Stimulated activated naive CD8-positive, alpha-beta T cell treated with anti-CD3 and anti-CD28 coated beads, Interleukin-15, Interleukin-2, amounts not matched to agents 100 ng/mL and 50 ng/mL, for 24 hours (primary cell): ENCODE measurements around the gene DAGLB.

Source experiments
- H3K27ac Mint-ChIP-seq: one replicate; pipeline ENCODE4 v1.8.0; 2021; ENCODE audit warnings: mild to moderate bottlenecking, mixed read lengths
- H3K27me3 Mint-ChIP-seq: one replicate; pipeline ENCODE4 v1.8.0; 2021; ENCODE audit warnings: mixed read lengths
- H3K36me3 Mint-ChIP-seq: one replicate; pipeline ENCODE4 v1.8.0; 2021; ENCODE audit warnings: low read depth, mixed read lengths
- H3K4me1 Mint-ChIP-seq: one replicate; pipeline ENCODE4 v1.8.0; 2021; ENCODE audit warnings: low read depth, mixed read lengths
- H3K4me3 Mint-ChIP-seq: one replicate; pipeline ENCODE4 v1.8.0; 2021; ENCODE audit warnings: mild to moderate bottlenecking, mixed read lengths
- H3K9me3 Mint-ChIP-seq: one replicate; pipeline ENCODE4 v1.8.0; 2021; ENCODE audit warnings: mixed read lengths

The DAGLB gene

DNA sequence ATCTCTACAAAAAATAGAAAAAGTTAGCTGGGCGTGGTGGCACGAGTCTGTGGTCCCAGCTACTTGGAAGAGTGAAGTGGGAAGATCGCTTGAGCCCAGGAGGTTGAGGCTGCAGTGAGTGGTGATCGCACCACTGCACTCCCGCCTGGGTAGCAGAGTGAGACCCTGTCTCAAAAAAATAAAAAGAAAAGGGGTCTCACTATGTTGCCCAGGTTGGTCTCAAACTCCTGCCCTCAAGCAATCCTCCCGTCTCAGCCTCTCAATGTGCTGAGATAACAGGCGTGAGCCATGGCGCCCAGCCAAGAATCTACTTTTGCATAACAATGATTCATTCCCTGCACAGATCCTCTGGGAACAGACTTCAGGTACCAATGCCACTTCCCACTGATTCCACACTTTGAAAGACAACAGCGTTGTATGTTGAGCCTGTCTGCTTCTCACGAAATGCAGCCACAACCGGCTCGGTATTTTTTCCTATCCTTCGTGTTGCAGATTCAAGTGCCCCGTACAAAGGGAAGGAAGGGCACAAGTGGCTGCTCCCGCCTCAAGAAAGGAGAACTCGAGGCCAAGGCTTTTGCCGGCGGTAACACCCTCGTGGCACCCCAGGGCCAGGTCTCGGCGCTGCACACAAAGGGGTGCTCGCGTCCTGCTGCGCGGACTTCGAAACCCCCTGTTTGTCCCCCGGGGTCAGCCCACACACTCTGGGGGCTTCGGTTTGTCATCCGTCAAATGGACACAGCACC is 745 bp downstream of the DAGLB start:
- H3K36me3 Mint-ChIP-seq: peaks cover 32% of the 10 kb centered on the region
- H3K27me3 Mint-ChIP-seq: no peaks in the 10 kb centered on the region
- no peaks in the 10 kb centered on the region for H3K9me3 Mint-ChIP-seq
- H3K4me3 Mint-ChIP-seq: peak overlapping the region; percentile 90
- peak overlapping the region; percentile 88 for H3K27ac Mint-ChIP-seq
- peaks cover 43% of the 10 kb centered on the region for H3K4me1 Mint-ChIP-seq

DNA sequence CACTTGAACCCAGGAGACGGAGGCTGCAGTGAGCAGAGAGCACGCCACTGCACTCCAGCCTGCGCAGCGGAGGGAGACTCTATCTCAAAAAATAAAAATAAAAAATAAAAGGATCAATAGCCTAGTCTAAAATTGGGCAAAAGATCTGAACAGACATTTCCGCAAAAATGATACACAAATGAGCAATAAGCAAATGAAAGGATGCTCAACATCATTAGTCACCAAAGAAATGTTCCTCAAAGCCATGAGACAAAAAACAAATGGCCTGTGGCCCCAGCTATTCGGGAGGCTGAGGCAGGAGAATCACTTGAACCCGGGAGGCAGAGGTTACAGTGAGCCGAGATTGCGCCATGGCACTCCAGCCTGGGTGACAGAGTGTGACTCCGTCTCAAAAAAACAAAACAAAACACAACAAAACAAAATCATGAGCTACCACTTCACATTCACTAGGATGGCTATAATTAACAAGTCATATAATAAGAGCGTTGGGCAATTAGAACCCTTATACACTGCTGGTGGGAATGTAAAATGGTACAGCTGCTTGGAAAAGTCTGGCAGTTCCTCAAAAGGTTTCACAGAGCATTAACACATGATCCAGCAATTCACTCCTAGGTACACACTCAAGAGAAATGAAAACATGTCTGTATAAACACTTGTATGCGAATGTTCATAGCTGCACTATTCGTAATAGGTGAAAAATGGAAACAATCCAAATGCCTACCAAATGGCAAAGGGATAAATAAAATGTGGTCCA is 3.1 kb downstream of the DAGLB start:
- Mint-ChIP-seq H3K27ac (no peak overlapping the region), H3K27me3 (no peaks in the 10 kb centered on the region)

DNA sequence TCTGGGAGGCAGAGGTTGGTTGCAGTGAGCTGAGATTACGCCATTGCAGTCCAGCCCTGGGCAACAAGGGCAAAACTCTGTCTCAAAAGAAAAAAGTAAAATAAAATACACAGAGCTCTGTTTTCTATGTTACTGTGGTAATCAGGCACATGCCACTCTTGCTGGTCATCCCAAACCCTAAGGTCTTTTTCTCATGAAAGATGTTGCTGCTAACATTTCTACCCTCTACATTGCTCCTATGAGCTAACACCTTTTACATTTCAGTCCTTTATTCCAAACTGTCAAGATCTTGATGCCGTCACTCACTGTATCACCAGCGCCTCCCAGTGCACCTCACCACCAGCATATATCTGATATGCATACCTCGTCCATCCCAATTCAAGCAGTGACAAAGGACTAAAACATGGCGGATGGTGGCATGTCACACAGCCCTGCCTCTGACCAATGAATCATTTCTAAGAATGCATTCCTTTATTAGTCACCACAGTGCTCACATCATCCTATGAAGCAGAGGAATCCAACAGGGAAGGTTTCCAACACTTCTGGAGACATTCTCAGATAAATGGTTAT is 4.3 kb downstream of the DAGLB start:
- H3K4me1 Mint-ChIP-seq: peaks cover 58% of the 10 kb centered on the region
- no peaks in the 10 kb centered on the region for H3K9me3 Mint-ChIP-seq
- H3K4me3 Mint-ChIP-seq: no peak overlapping the region
- no peaks in the 10 kb centered on the region for H3K27me3 Mint-ChIP-seq
- H3K36me3 Mint-ChIP-seq: peaks cover 50% of the 10 kb centered on the region
- no peak overlapping the region for H3K27ac Mint-ChIP-seq

More for the DNA sequence above, 3.1 kb downstream of the DAGLB start:
- Mint-ChIP-seq H3K4me1 (peaks cover 48% of the 10 kb centered on the region), H3K36me3 (peaks cover 44% of the 10 kb centered on the region), H3K4me3 (no peak overlapping the region), H3K9me3 (no peaks in the 10 kb centered on the region)

DNA sequence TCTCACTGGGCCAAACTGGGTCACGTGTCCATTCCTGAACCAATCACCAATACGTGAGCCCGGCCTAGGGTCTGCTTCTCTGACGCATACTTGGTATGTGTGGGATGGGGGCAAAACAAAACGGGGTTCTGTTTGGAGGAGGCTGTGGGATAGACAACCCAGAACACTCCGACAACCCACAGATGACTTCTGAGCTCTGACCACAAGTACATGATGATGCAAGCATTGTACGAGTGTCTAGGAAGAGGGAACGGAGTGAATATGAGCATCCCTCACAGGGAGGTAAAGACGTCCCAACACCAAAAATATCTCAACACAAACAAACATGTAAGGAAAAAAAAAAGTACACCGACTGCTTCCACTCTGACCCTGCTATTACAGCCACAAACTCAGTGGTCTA is 5.6 kb downstream of the DAGLB start:
- peak overlapping the region; percentile 3 for H3K4me3 Mint-ChIP-seq
- peak overlapping the region; percentile 46 for H3K27ac Mint-ChIP-seq
- no peaks in the 10 kb centered on the region for H3K27me3 Mint-ChIP-seq
- H3K9me3 Mint-ChIP-seq: no peaks in the 10 kb centered on the region
- peaks cover 63% of the 10 kb centered on the region for H3K4me1 Mint-ChIP-seq
- H3K36me3 Mint-ChIP-seq: peaks cover 50% of the 10 kb centered on the region

DNA sequence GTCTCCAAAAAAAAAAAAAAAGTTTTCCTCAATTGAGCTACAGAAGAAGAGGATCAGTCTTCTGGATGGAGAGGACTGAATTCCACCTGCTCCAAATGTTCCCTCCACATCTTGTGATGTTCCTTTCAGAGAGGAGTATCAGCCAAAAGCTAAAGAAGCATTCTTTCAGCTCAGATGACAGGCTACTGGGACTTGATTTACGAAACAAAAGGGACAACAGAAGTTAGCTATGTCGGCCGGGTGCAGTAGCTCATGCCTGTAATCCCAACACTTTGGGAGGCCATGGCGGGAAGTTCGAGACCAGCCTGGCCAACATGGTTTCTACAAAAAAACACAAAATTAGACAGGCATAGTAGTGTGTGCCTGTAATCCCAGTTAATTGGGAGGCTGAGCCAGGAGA is 7.4 kb downstream of the DAGLB start:
- H3K4me1 Mint-ChIP-seq: peaks cover 66% of the 10 kb centered on the region
- H3K4me3 Mint-ChIP-seq: no peak overlapping the region
- no peaks in the 10 kb centered on the region for H3K27me3 Mint-ChIP-seq
- H3K27ac Mint-ChIP-seq: no peak overlapping the region
- H3K9me3 Mint-ChIP-seq: no peaks in the 10 kb centered on the region
- peaks cover 47% of the 10 kb centered on the region for H3K36me3 Mint-ChIP-seq

DNA sequence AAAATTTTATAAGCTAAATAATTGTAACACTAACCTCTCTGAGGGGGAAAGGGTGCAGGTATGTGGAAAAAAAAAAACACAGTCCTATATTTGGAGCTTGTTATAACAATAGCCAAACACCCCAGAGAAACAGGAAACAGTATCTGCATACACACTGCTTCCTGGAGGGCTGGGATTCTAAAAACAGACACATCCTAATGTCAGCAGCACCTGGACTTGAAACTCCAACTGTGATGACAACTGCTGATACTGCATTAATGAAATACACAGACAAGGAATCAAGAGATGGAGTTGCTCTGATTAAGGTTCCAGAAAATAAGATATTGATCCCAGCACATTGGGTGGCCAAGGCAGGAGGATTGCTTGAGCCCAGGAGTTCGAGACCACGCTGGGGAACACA is 9.3 kb downstream of the DAGLB start:
- Mint-ChIP-seq H3K27me3 (no peaks in the 10 kb centered on the region), H3K27ac (no peak overlapping the region), H3K4me3 (no peak overlapping the region), H3K4me1 (peaks cover 53% of the 10 kb centered on the region), H3K36me3 (peaks cover 37% of the 10 kb centered on the region), H3K9me3 (no peaks in the 10 kb centered on the region)

DNA sequence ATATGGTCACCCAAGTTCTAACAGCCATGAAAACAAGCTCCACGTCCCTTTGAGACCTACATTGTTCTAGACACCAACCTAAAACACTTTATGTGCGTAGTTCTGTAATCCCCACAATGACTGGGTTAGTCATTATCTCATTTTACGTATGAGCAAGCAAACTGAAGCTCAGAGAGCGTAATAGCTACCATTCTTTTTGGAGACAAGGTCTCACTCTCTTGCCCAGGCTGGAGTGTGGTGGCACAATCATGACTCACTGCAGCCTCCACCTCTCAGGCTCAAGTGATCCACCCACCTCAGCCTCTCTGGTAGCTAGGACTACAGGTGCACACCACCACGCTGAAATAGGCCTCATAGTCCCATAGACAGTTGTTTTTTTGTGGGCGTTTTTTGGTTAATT is 10.5 kb downstream of the DAGLB start:
- Mint-ChIP-seq H3K9me3 (no peaks in the 10 kb centered on the region), H3K27me3 (no peaks in the 10 kb centered on the region), H3K27ac (no peak overlapping the region), H3K4me1 (peaks cover 47% of the 10 kb centered on the region), H3K36me3 (peaks cover 35% of the 10 kb centered on the region), H3K4me3 (no peak overlapping the region)

DNA sequence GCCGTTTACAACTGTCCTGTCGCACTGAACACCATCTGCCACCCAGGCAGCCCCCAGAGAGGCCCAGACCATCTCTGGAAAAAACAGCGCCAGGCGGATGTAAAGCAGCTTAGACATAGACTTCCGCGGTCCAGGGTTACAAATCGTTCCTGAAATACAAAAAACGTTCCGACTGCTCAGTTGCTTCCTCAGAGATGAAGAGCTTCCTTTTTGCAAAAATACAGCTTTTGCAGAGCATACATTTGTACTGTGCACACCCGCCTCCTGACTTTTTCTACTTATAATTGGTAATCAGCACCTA is 11.4 kb downstream of the DAGLB start:
- Mint-ChIP-seq H3K27ac (peak overlapping the region; percentile 74), H3K9me3 (no peaks in the 10 kb centered on the region), H3K4me1 (peaks cover 43% of the 10 kb centered on the region), H3K36me3 (peaks cover 29% of the 10 kb centered on the region), H3K4me3 (peak overlapping the region; percentile 66), H3K27me3 (no peaks in the 10 kb centered on the region)

DNA sequence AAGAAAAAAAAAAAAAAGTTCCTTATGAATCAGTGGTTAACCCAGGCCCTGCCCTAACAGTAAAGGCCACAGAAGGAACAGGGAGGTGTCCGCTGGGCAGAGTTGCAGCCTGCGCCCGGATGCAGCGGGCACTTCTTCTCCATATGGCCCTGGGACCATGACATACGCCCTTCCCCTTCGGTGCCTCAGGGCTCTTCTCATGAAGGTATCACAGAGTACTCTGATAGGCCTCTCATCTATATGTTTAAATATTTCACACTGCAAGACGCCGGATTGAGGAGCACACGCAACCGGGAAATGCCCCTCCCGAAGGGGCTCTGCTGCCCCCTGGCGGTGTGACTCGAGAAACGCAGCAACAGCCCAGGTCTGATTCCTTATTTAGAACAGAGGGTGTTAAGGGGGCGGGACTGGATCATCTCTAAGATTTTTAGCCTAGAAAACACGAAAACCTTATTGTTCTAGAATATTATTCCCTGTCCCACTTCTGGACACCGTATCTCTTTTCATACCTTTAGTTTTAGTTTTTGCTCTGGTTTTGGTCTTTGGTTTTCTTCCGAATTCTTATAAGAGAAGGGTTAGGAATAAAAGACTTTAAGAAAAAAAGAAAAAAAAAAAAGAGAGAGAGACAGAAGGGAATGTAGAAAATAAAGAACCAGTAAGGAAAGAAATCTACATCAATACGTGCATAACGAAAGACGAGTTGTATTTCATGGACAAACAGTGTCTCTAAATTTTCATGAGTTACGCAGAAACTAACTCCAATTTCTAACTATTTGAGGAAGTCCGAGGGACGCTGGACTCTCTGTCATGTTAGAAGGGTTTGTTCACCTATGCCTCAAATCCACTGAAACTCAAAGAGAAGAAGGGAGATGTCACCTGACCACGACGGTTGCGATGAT is 12.0 kb downstream of the DAGLB start:
- peaks cover 31% of the 10 kb centered on the region for H3K36me3 Mint-ChIP-seq
- H3K9me3 Mint-ChIP-seq: no peaks in the 10 kb centered on the region
- no peaks in the 10 kb centered on the region for H3K27me3 Mint-ChIP-seq
- H3K4me3 Mint-ChIP-seq: peak overlapping the region; percentile 66
- peaks cover 41% of the 10 kb centered on the region for H3K4me1 Mint-ChIP-seq
- peak overlapping the region; percentile 74 for H3K27ac Mint-ChIP-seq

DNA sequence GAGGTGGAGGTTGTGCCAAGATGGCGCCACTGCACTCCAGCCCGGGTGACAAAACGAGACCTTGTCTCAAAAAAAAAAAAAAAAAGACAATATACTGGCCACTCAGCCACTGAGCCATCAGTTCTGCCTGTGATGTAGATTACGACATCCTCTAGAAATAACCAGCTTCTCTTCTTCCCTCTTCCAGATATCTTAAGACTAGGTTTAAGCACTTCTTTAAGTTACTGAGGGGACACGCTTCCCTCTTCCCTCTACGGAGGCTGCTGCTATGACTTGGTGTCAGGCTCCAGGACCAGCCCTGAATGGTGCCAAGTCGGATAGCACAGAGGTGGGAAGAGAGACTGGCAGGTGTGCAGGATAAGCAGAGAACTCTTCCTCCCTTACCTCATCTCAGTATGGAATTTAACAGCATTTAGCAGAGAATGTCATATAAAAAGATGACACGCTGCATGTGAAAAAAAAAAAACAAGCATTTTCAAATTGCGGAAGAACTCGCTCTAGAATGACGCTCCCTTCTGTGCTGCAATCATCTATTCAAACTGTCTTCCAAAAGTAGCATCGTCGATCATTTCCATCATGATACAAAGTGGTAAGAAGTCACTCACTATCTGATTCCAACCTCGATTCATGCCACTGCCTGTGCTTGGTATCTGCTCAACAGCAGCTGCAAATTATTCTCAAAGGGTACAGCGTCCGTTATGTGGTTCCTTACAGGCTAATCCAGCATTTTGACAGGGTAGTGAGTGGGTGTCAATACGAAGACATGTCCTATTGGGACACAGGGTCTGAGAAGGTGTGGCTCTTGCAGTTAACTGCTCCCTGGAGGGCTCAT is 13.8 kb downstream of the DAGLB start:
- Mint-ChIP-seq H3K27me3 (no peaks in the 10 kb centered on the region), H3K9me3 (no peaks in the 10 kb centered on the region), H3K4me3 (no peak overlapping the region), H3K36me3 (peaks cover 24% of the 10 kb centered on the region), H3K27ac (no peak overlapping the region), H3K4me1 (peaks cover 34% of the 10 kb centered on the region)

DNA sequence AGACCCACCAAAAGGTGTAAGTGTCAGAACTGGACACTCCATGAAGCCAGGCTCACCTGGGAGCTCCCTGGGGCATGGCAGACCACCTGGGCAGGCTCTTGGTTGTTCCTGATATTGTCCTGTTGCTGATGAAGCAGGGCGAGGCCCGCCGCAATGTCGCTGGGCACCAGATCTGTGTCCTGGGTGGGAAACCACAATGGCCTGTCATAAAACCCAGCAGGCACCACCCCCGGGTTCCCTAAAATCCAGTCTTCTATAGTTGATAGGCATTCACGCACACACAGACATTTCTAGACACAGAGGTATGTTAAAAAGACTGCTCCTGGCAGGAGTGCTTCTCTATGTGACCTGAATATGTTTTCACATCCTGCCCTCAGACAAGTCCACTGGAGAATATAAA is 15.0 kb downstream of the DAGLB start:
- H3K27me3 Mint-ChIP-seq: no peaks in the 10 kb centered on the region
- peaks cover 24% of the 10 kb centered on the region for H3K4me1 Mint-ChIP-seq
- H3K9me3 Mint-ChIP-seq: no peaks in the 10 kb centered on the region
- H3K27ac Mint-ChIP-seq: no peak overlapping the region
- no peak overlapping the region for H3K4me3 Mint-ChIP-seq
- H3K36me3 Mint-ChIP-seq: peaks cover 25% of the 10 kb centered on the region

DNA sequence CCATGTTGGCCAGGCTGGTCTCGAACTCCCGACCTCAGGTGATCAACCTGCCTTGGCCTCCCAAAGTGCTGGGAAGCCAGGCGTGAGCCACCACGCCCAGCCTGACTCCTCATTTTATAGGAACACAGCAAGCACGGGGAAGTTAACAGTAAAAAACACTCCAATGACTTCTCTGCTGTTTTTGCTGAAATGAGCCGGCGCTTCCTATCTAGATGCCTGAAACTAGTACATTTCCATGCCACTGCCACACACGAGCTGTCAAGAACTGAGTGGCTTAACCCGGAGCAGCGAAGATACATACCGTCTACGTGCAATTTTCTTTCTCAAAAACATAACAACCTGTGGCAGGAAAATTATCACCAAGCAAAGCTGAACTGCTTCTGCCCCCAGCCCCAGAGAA is 16.8 kb downstream of the DAGLB start:
- H3K4me1 Mint-ChIP-seq: peaks cover 6% of the 10 kb centered on the region
- H3K9me3 Mint-ChIP-seq: no peaks in the 10 kb centered on the region
- H3K4me3 Mint-ChIP-seq: no peak overlapping the region
- H3K27me3 Mint-ChIP-seq: no peaks in the 10 kb centered on the region
- no peak overlapping the region for H3K27ac Mint-ChIP-seq
- peaks cover 25% of the 10 kb centered on the region for H3K36me3 Mint-ChIP-seq

DNA sequence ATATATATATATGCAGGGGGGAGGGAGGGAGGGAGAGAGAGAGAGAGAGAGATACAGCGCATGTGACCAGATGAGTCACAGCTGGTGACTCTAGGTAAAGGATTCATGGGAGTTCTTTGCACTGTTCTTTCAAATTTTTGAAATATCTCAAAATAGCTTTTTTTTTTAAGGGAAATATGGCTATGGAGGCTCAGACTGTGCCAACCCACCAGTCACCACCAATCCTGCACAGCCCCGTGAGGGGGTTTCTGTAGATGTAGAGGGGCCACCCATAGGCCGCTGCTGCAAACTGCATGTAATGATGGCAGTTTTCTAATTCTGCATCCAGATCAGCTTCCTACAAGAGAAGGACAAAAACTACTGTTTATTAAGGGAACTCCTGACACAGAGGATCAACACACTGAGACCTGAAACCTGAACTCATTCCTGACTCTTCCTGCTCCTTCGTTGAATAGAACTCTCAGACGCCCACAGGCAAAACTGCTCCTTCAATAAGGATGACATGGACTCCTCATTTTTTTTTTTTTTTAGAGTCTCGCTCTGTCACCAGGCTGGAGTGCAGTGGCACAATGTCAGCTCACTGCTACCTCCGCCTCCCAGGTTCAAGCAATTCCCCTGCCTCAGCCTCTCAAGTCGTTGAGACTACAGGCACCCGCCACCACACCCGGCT is 17.3 kb downstream of the DAGLB start:
- no peaks in the 10 kb centered on the region for H3K9me3 Mint-ChIP-seq
- peaks cover 22% of the 10 kb centered on the region for H3K36me3 Mint-ChIP-seq
- no peak overlapping the region for H3K4me3 Mint-ChIP-seq
- no peak overlapping the region for H3K27ac Mint-ChIP-seq
- peaks cover under 1% of the 10 kb centered on the region for H3K4me1 Mint-ChIP-seq
- no peaks in the 10 kb centered on the region for H3K27me3 Mint-ChIP-seq

DNA sequence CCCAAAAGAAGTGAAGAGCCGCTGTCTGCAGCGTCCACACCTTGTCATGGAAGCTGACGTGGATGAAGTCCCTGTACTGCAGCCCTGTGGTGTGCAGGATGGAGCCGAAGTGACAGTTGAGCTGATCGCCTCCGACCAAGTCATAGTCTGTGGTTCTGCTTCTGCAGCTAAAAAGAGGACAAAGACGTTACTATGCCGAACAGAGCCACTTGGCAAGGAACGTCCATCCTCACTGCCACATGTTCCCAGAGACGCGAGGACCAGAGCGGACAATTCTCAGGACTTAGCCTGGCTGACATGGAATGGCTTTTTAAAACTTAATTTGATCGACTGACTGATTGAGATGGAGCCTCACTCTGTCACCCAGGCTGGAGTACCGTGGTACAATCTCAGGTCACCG is 21.8 kb downstream of the DAGLB start:
- Mint-ChIP-seq H3K4me1 (no peaks in the 10 kb centered on the region), H3K36me3 (peaks cover 29% of the 10 kb centered on the region), H3K27ac (no peak overlapping the region)

More for the DNA sequence above, 21.8 kb downstream of the DAGLB start:
- Mint-ChIP-seq H3K4me3 (no peak overlapping the region), H3K27me3 (no peaks in the 10 kb centered on the region), H3K9me3 (no peaks in the 10 kb centered on the region)
